HepG2 (cell line): Measurements from ENCODE around the gene MFSD6. TPM values are rescaled to one million over a fixed set of nuclear protein-coding genes. Genes with fewer than 3 reads are reported as not detected.

ENCODE experiments used
- ATAC-seq: fragments of 200-7000 bp; cut with Tn5 transposase; 3 replicates; pipeline ENCODE4 v1.9.1; 2020; ENCODE audit warnings: mild to moderate bottlenecking, moderate library complexity
- BruUV-seq: library from RNA; stranded (reverse); fragments of 400-500 nt; replicated peaks from 2 replicates; lab custom pipeline; 2021; lab: Mats Ljungman, UMichigan
- CTCF ChIA-PET: fragments of 300-600 bp; formaldehyde crosslinking; extraction: SDS; loops from one replicate; lab custom pipeline; 2021; ENCODE audit warnings: low total read pairs, inconsistent platforms, low intra/inter-chr PET ratio; lab: Yijun Ruan, JAX
- POLR2A ChIA-PET: fragments of 350-600 bp; sonication (Branson Sonifier 250); formaldehyde crosslinking; loops from one replicate; lab custom pipeline; 2020; ENCODE audit warnings: antibody characterized with exemption, inconsistent platforms; lab: Yijun Ruan, JAX
- DNase-seq: peaks from one replicate; pipeline ENCODE4 v3.0.0-alpha.2; 2015; ENCODE audit warnings: low spot score
- FAIRE-seq: peaks from 3 replicates; lab custom pipeline; 2011; peaks lifted over from hg19 to GRCh38; lab: Jason Lieb, UNC
- H2AFZ ChIP-seq: one replicate; pipeline ENCODE4 v1.6.1; 2011; ENCODE audit warnings: low read length, inconsistent platforms
- H3K27ac ChIP-seq: fragments of 300-600 bp; 3 replicates; pipeline ENCODE4 v1.8.0; 2011; ENCODE audit warnings: mixed run types, mild to moderate bottlenecking, mixed read lengths, low read length, inconsistent platforms; ENCODE audit not compliant: insufficient read depth; ENCODE audit errors: extremely low read length
- H3K27me3 ChIP-seq, 2 experiments: fragments of 200-600 bp in 1 of 2; 2 replicates in 1 of 2; 3 replicates in 1 of 2; pipeline versions ENCODE4 v1.6.0 to v1.8.0; 2011; ENCODE audit warnings: low read length in 2 of 2, mild to moderate bottlenecking in 2 of 2, moderate library complexity in 2 of 2, inconsistent platforms in 1 of 2; ENCODE audit not compliant: insufficient read depth in 2 of 2, control insufficient read depth in 1 of 2
- H3K36me3 ChIP-seq, 2 experiments: fragments of 200-600 bp in 1 of 2; replicated peaks in 1 of 2; 2 replicates in 1 of 2; 3 replicates in 1 of 2; pipeline versions ENCODE4 v1.5.1 to v1.8.0; 2011; ENCODE audit warnings: low read length in 2 of 2, inconsistent platforms in 1 of 2; ENCODE audit not compliant: insufficient read depth in 2 of 2, control insufficient read depth in 1 of 2
- H3K4me1 ChIP-seq: 2 replicates; pipeline ENCODE4 v1.5.1; 2012; ENCODE audit warnings: low read length, inconsistent platforms; ENCODE audit not compliant: insufficient read depth
- H3K4me2 ChIP-seq: 2 replicates; pipeline ENCODE4 v1.6.0; 2011; ENCODE audit warnings: low read depth, low read length, inconsistent platforms
- H3K4me3 ChIP-seq, 3 experiments: fragments of 200-600 bp in 1 of 3; sonication (generic), shearing (Covaris generic) in 1 of 3; replicated peaks in 1 of 3; 2 replicates each; pipeline ENCODE4 v1.5.1; 2011 to 2016; ENCODE audit warnings: low read length in 3 of 3, inconsistent platforms in 2 of 3, low read depth in 2 of 3, mild to moderate bottlenecking in 2 of 3, control low read depth in 1 of 3, mixed read lengths in 1 of 3; ENCODE audit not compliant: insufficient read depth in 1 of 3
- H3K79me2 ChIP-seq: one replicate; pipeline ENCODE4 v1.6.1; 2011; ENCODE audit warnings: low read length, inconsistent platforms; ENCODE audit not compliant: insufficient read depth
- H3K9ac ChIP-seq: 2 replicates; pipeline ENCODE4 v1.6.0; 2011; ENCODE audit warnings: mild to moderate bottlenecking, low read depth, low read length, inconsistent platforms; ENCODE audit not compliant: insufficient read depth
- H3K9me3 ChIP-seq: 2 replicates; pipeline ENCODE4 v1.5.1; 2012; ENCODE audit warnings: mild to moderate bottlenecking, low read length
- H4K20me1 ChIP-seq: 2 replicates; pipeline ENCODE4 v1.6.0; 2011; ENCODE audit warnings: inconsistent platforms, mild to moderate bottlenecking, low read length, moderate library complexity; ENCODE audit not compliant: insufficient read depth
- ARNT2 ChIP-seq: sonication (generic); formaldehyde crosslinking; IDR thresholded peaks from 2 replicates; pipeline ENCODE4 v1.8.0; 2022; ENCODE audit warnings: mild to moderate bottlenecking, low read depth, missing genetic modification reagents, moderate library complexity
- CENPT ChIP-seq: sonication (generic); formaldehyde crosslinking; IDR thresholded peaks from 2 replicates; pipeline ENCODE4 v1.8.0; 2022; ENCODE audit warnings: low read depth, mild to moderate bottlenecking, moderate library complexity, missing genetic modification reagents
- FOSL2 ChIP-seq: sonication (generic); formaldehyde crosslinking; IDR thresholded peaks from 2 replicates; pipeline ENCODE4 v1.4.0; 2020; ENCODE audit warnings: missing genetic modification reagents
- HOXA5 ChIP-seq: sonication (generic); formaldehyde crosslinking; IDR thresholded peaks from 2 replicates; pipeline ENCODE4 v1.4.0; 2020; ENCODE audit warnings: missing genetic modification reagents
- NFIB ChIP-seq: sonication (generic); formaldehyde crosslinking; IDR thresholded peaks from 2 replicates; pipeline ENCODE4 v1.9.0; 2021; ENCODE audit warnings: missing genetic modification reagents, mild to moderate bottlenecking, borderline replicate concordance
- NPAS2 ChIP-seq: sonication (generic); formaldehyde crosslinking; IDR thresholded peaks from 2 replicates; pipeline ENCODE4 v1.8.0; 2022; ENCODE audit warnings: mild to moderate bottlenecking, missing genetic modification reagents, borderline replicate concordance
- SP1 ChIP-seq, 2 experiments: fragments of 450-650 bp in 1 of 2; sonication (generic) in 1 of 2; formaldehyde crosslinking in 1 of 2; IDR thresholded peaks; 2 replicates each; pipeline versions ENCODE4 v1.4.0 to v1.6.1; 2016 to 2020; ENCODE audit warnings: missing genetic modification reagents in 1 of 2
- ZNF142 ChIP-seq: sonication (generic); formaldehyde crosslinking; IDR thresholded peaks from 2 replicates; pipeline ENCODE4 v1.4.0; 2020; ENCODE audit warnings: missing genetic modification reagents
- ZNF160 ChIP-seq: sonication (generic); formaldehyde crosslinking; IDR thresholded peaks from 2 replicates; pipeline ENCODE4 v1.8.0; 2022; ENCODE audit warnings: mild to moderate bottlenecking, inconsistent platforms, missing genetic modification reagents
- ZNF275 ChIP-seq: sonication (generic); formaldehyde crosslinking; IDR thresholded peaks from 2 replicates; pipeline ENCODE4 v1.8.0; 2022; ENCODE audit warnings: missing genetic modification reagents, mild to moderate bottlenecking, inconsistent platforms, borderline replicate concordance
- ZNF747 ChIP-seq: sonication (generic); formaldehyde crosslinking; IDR thresholded peaks from 2 replicates; pipeline ENCODE4 v1.8.1; 2023; ENCODE audit warnings: missing genetic modification reagents, mild to moderate bottlenecking, borderline replicate concordance
- WGBS: methylation state at CpG from one replicate; pipeline ENCODE4 v1.1.6; 2017; ENCODE audit warnings: low lambda C conversion rate; 5-methylcytosine and 5-hydroxymethylcytosine counted together
- in situ Hi-C: cut with HindIII; loops from 2 replicates; pipeline ENCODE4 v1.10.0; 2017; ENCODE audit warnings: low pct_unique_long_range_greater_than_20kb; ENCODE audit not compliant: extremely low pct_ligation_motif_present
- intact Hi-C: fragments of 100-400 bp; cut with micrococcal nuclease; formaldehyde crosslinking; loops from one replicate; pipeline ENCODE4 v1.10.0; 2022; ENCODE audit not compliant: unreplicated experiment
- polyA plus RNA-seq, 8 experiments: library from polyadenylated mRNA; depleted of rRNA in 3 of 8; stranded (reverse) in 7 of 8; unstranded in 1 of 8; fragments of >200 nt; fragmentation: Illumina TruSeq in 4 of 8; extraction: Trizol in 4 of 8; gene quantifications; 2 replicates each; pipeline versions ENCODE4 v1.2.1 to v1.2.3, GENCODE V29; 2011 to 2016; ENCODE audit warnings: low read depth in 4 of 8, missing spikeins in 1 of 8, mixed read lengths in 1 of 8; ENCODE audit not compliant: insufficient read depth in 1 of 8
- total RNA-seq, 5 experiments: library from RNA; depleted of rRNA; stranded (reverse); fragments of >200 nt; fragmentation: Illumina TruSeq; extraction: Trizol; gene quantifications; 2 replicates each; pipeline ENCODE4 v1.2.3, GENCODE V29; 2016; ENCODE audit warnings: low read depth in 1 of 5

The MFSD6 gene
- total and polyA plus RNA-seq, 2 of the 13 experiments (the other 11 are each of a cell fraction or from before 2014, with no cell fraction given), result 0.92 to 1.4 TPM

- BruUV-seq, result no TSS peak
Measured at GRCh38 chr2:190465060-190465459, 56.9 kb downstream of the MFSD6 start.

More at GRCh38 chr2:190465060-190465459, 56.9 kb downstream of the MFSD6 start:
- no peak overlapping the region for H3K4me2 ChIP-seq
- WGBS, result 27% methylated on average over 2 of the region's 2 CpGs
- ChIA-PET CTCF (no interaction called here), POLR2A (no interaction called here)
- no peak overlapping the region for H3K27ac ChIP-seq
- no peaks in the 10 kb centered on the region for H4K20me1 ChIP-seq
- no peaks in the 10 kb centered on the region for H3K9me3 ChIP-seq
- ATAC-seq (no peak), DNase-seq (no peak)
- no peaks in the 10 kb centered on the region for H3K36me3 ChIP-seq
- TF ChIP-seq CENPT (CRISPR knock-in tag) (no peak), FOSL2 (no peak), ARNT2 (no peak), ZNF275 (CRISPR knock-in tag) (no peak), ZNF747 (CRISPR knock-in tag) (no peak), SP1 (IDR thresholded peaks at IDR 0.05) (no peak), SP1 (CRISPR knock-in tag; IDR thresholded peaks at IDR 0.05) (no peak), HOXA5 (CRISPR knock-in tag) (no peak), NFIB (CRISPR knock-in tag) (no peak), ZNF160 (CRISPR knock-in tag) (no peak), NPAS2 (CRISPR knock-in tag) (no peak), ZNF142 (CRISPR knock-in tag) (no peak)
- TF ChIP-seq, all 625 proteins: peak for 0
- Histone ChIP-seq H3K79me2 (no peaks in the 10 kb centered on the region), H3K9ac (no peak overlapping the region), H3K27me3 (no peaks in the 10 kb centered on the region), H3K4me3 (no peak overlapping the region), H3K4me1 (peaks cover 26% of the 10 kb centered on the region), H2AFZ (no peak overlapping the region)
- intact Hi-C loops (no loop called here), in situ Hi-C loops (no loop called here)
- FAIRE-seq, result no peak
